SK-N-SH treated with all-trans-retinoic acid at 6 μM for 48 hours (cell line): ENCODE data around the gene KHSRP.

Source experiments
- PATZ1 ChIP-seq: fragments of 250-450 bp; sonication (Bioruptor Pico); IDR thresholded peaks from 2 replicates; pipeline ENCODE4 v1.8.0; 2020; ENCODE audit warnings: mild to moderate bottlenecking, moderate library complexity, borderline replicate concordance
- ZNF565 ChIP-seq: fragments of 450-650 bp; formaldehyde crosslinking; conservative IDR thresholded peaks from 2 replicates; pipeline ENCODE4 v1.5.0; 2020; ENCODE audit warnings: low read depth, mild to moderate bottlenecking, moderate library complexity

- no peak for TF ChIP-seq PATZ1
- no peak for TF ChIP-seq ZNF565 (CRISPR knock-in tag)
Observed at GRCh38 chr19:6406401-6406800, 18.2 kb downstream of the KHSRP start.
